Measurements from ENCODE around the gene HSD11B1. TPM values are rescaled to one million over a fixed set of nuclear protein-coding genes. Genes with fewer than 3 reads are reported as not detected.

The HSD11B1 gene
- total RNA-seq, 2 experiments from 2014 or later, result 0.33 TPM; not detected in 1

GRCh38 chr1:209685821-209686220 lies 18.8 kb upstream of the HSD11B1 start:
- peak in 4 of 14 experiments; percentile 38 to 77 (median 66) for DNase-seq
- TF ChIP-seq, protein P1, sequence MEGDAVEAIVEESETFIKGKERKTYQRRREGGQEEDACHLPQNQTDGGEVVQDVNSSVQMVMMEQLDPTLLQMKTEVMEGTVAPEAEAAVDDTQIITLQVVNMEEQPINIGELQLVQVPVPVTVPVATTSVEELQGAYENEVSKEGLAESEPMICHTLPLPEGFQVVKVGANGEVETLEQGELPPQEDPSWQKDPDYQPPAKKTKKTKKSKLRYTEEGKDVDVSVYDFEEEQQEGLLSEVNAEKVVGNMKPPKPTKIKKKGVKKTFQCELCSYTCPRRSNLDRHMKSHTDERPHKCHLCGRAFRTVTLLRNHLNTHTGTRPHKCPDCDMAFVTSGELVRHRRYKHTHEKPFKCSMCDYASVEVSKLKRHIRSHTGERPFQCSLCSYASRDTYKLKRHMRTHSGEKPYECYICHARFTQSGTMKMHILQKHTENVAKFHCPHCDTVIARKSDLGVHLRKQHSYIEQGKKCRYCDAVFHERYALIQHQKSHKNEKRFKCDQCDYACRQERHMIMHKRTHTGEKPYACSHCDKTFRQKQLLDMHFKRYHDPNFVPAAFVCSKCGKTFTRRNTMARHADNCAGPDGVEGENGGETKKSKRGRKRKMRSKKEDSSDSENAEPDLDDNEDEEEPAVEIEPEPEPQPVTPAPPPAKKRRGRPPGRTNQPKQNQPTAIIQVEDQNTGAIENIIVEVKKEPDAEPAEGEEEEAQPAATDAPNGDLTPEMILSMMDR (IDR thresholded peaks at IDR 0.05), result no peak
- H3K4me1 Mint-ChIP-seq (ENCODE audit: low read depth), result peaks cover 64% of the 10 kb centered on the region
- no peaks in the 10 kb centered on the region for H3K36me3 Mint-ChIP-seq (ENCODE audit: low read depth)
- peak; percentile 26 for ATAC-seq (ENCODE audit: poor library complexity)
- no peaks in the 10 kb centered on the region for H3K27me3 Mint-ChIP-seq
- intact Hi-C loops (cut with DNase I, micrococcal nuclease), result no loop called here
- Histone ChIP-seq H3K27ac (ENCODE audit: low read depth in 1 of 2, low read length in 2 of 2) (peak overlapping the region in 1 of 2 donors; percentile 38), H3K36me3 (ENCODE audit: insufficient read depth, low read length) (no peaks in the 10 kb centered on the region), H3K27me3 (ENCODE audit: control insufficient read depth in 1 of 2, insufficient read depth in 2 of 2, low read length in 2 of 2) (no peaks in the 10 kb centered on the region), H3K4me1 (ENCODE audit: insufficient read depth, low read length) (peaks cover 30% of the 10 kb centered on the region), H3K4me3 (ENCODE audit: low read length) (peak overlapping the region; percentile 30), H3K9me3 (ENCODE audit: control insufficient read depth in 1 of 2, insufficient read depth in 1 of 2, low read length in 2 of 2) (no peaks in the 10 kb centered on the region)
- ChIA-PET CTCF (no interaction called here), POLR2A (interaction anchor here (0.9 to 3.3 kb wide), 4 partner anchors 9 to 83 kb away, joined by 3 to 10 read pairs (median 6); partner anchors contain the start of gene G0S2)
- H3K27ac Mint-ChIP-seq, result peak overlapping the region; percentile 37
- H3K4me3 Mint-ChIP-seq, result peak overlapping the region; percentile 55
- H3K9me3 Mint-ChIP-seq, result no peaks in the 10 kb centered on the region

GRCh38 chr1:209686322-209686721 lies 18.3 kb upstream of the HSD11B1 start:
- Histone ChIP-seq H3K27me3 (ENCODE audit: control insufficient read depth in 1 of 2, insufficient read depth in 2 of 2, low read length in 2 of 2) (no peaks in the 10 kb centered on the region), H3K4me1 (ENCODE audit: insufficient read depth, low read length) (peaks cover 30% of the 10 kb centered on the region), H3K9me3 (ENCODE audit: control insufficient read depth in 1 of 2, insufficient read depth in 1 of 2, low read length in 2 of 2) (no peaks in the 10 kb centered on the region), H3K4me3 (ENCODE audit: low read length) (peak overlapping the region; percentile 30), H3K27ac (ENCODE audit: low read depth in 1 of 2, low read length in 2 of 2) (no peak overlapping the region), H3K36me3 (ENCODE audit: insufficient read depth, low read length) (no peaks in the 10 kb centered on the region)
- POLR2A ChIA-PET, result interaction anchor here (0.9 to 3.3 kb wide), 4 partner anchors 10 to 82 kb away, joined by 3 to 10 read pairs (median 6); partner anchors contain the start of gene G0S2
- ATAC-seq (ENCODE audit: poor library complexity) (no peak), DNase-seq (no peak)
- Mint-ChIP-seq H3K4me3 (peak overlapping the region; percentile 55), H3K27me3 (no peaks in the 10 kb centered on the region), H3K36me3 (ENCODE audit: low read depth) (no peaks in the 10 kb centered on the region), H3K27ac (peak overlapping the region; percentile 37), H3K4me1 (ENCODE audit: low read depth) (peaks cover 64% of the 10 kb centered on the region), H3K9me3 (no peaks in the 10 kb centered on the region)
- TF ChIP-seq, protein P1 (IDR thresholded peaks at IDR 0.05), result no peak
- intact Hi-C loops (cut with DNase I, micrococcal nuclease), result no loop called here
- CTCF ChIA-PET, result no interaction called here

DNA sequence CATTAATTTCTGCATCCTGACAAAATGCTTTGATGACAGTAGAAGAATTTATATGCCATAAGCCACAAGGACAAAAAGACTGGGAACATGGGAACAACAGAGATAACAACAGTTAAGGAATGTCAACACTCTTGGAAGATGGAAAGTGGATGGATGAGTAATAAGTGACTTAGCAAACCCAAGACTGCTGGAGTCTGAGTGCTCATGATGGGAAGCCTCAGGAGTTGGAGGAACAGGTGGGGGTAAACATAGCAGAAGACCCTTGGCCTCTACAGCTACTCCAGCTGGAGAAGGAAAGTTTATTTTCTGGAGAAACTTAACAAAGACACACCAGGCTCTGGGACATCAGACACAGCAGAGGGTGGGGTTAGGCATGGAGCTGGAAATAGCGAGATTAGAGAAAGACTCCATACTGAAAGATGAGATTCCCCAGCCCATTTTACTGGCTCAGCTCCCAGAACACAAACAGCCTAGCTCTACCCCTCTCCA lies 15.9 kb upstream of the HSD11B1 start:
- Histone ChIP-seq H3K4me3 (ENCODE audit: low read length) (no peak overlapping the region), H3K27me3 (ENCODE audit: control insufficient read depth in 1 of 2, insufficient read depth in 2 of 2, low read length in 2 of 2) (no peaks in the 10 kb centered on the region), H3K27ac (ENCODE audit: low read depth in 1 of 2, low read length in 2 of 2) (no peak overlapping the region), H3K9me3 (ENCODE audit: control insufficient read depth in 1 of 2, insufficient read depth in 1 of 2, low read length in 2 of 2) (no peaks in the 10 kb centered on the region), H3K36me3 (ENCODE audit: insufficient read depth, low read length) (no peaks in the 10 kb centered on the region), H3K4me1 (ENCODE audit: insufficient read depth, low read length) (peaks cover 35% of the 10 kb centered on the region)
- no peak for ATAC-seq (ENCODE audit: poor library complexity)
- H3K4me3 Mint-ChIP-seq, result no peak overlapping the region
- no peaks in the 10 kb centered on the region for H3K36me3 Mint-ChIP-seq (ENCODE audit: low read depth)
- H3K27me3 Mint-ChIP-seq, result no peaks in the 10 kb centered on the region
- CTCF ChIA-PET, result no interaction called here
- POLR2A ChIA-PET, result interaction anchor here (1.2 to 3.3 kb wide), 2 partner anchors 39 to 80 kb away, joined by 3 to 10 read pairs; no protein-coding TSS in a partner anchor
- H3K27ac Mint-ChIP-seq, result no peak overlapping the region
- H3K4me1 Mint-ChIP-seq (ENCODE audit: low read depth), result peaks cover 69% of the 10 kb centered on the region
- TF ChIP-seq, protein P1 (IDR thresholded peaks at IDR 0.05), result no peak
- H3K9me3 Mint-ChIP-seq, result no peaks in the 10 kb centered on the region
- no peak for DNase-seq
- intact Hi-C loops (cut with DNase I, micrococcal nuclease), result no loop called here

All from CD4-positive, alpha-beta T cell (primary cell).